ENCODE results near the gene ZFHX3. TPM values are rescaled to one million over a fixed set of nuclear protein-coding genes. Genes with fewer than 3 reads are reported as not detected.

ZFHX3 gene
- total and polyA plus RNA-seq, 3 donors from 2014 or later, result 3.3 to 19.9 (median 15.7) TPM

GRCh38 chr16:72957303-72958277 lies 90.3 kb downstream of the ZFHX3 start:
- DNase-seq, result no peak
- Histone ChIP-seq H3K9me3 (no peaks in the 10 kb centered on the region), H3K4me3 (no peak overlapping the region), H3K4me1 (no peaks in the 10 kb centered on the region), H3K27ac (no peak overlapping the region), H3K27me3 (no peaks in the 10 kb centered on the region), H3K36me3 (ENCODE audit: low read depth, missing control alignments) (no peaks in the 10 kb centered on the region)
- WGBS, 2 donors, result 95% methylated on average over 31 to 50 of the region's 50 CpGs
- TF ChIP-seq CTCF (IDR thresholded peaks at IDR 0.05), result no peak
- intact Hi-C loops (cut with DNase I; ENCODE audit: low total_unique reads), result no loop called here

- 89 to 94% methylated on average over 14 of the region's 14 CpGs for WGBS, 2 donors
- intact Hi-C loops (cut with DNase I; ENCODE audit: low total_unique reads), result no loop called here
- no peaks in the 10 kb centered on the region for H3K36me3 ChIP-seq (ENCODE audit: low read depth, missing control alignments)
Observed at GRCh38 chr16:72956124-72957064, 91.5 kb downstream of the ZFHX3 start.

GRCh38 chr16:72952811-72953271 lies 95.1 kb downstream of the ZFHX3 start:
- no peak for DNase-seq
- H3K27me3 ChIP-seq, result no peaks in the 10 kb centered on the region
- no peak overlapping the region for H3K4me3 ChIP-seq
- no peaks in the 10 kb centered on the region for H3K4me1 ChIP-seq
- 40 to 48% methylated on average over 9 of the region's 9 CpGs for WGBS, 2 donors
- intact Hi-C loops (cut with DNase I; ENCODE audit: low total_unique reads), result no loop called here
- H3K36me3 ChIP-seq (ENCODE audit: low read depth, missing control alignments), result no peaks in the 10 kb centered on the region
- no peaks in the 10 kb centered on the region for H3K9me3 ChIP-seq
- TF ChIP-seq CTCF (IDR thresholded peaks at IDR 0.05), result no peak
- no peak for TF ChIP-seq POLR2A (IDR thresholded peaks at IDR 0.05)
- H3K27ac ChIP-seq, result no peak overlapping the region

More at GRCh38 chr16:72956124-72957064, 91.5 kb downstream of the ZFHX3 start:
- Histone ChIP-seq H3K27me3 (no peaks in the 10 kb centered on the region), H3K4me3 (no peak overlapping the region), H3K4me1 (no peaks in the 10 kb centered on the region), H3K9me3 (no peaks in the 10 kb centered on the region), H3K27ac (no peak overlapping the region)
- TF ChIP-seq POLR2A (IDR thresholded peaks at IDR 0.05) (no peak), CTCF (IDR thresholded peaks at IDR 0.05) (no peak)
- DNase-seq, result no peak

- no peaks in the 10 kb centered on the region for H3K4me1 ChIP-seq
- no peak overlapping the region for H3K27ac ChIP-seq
- no peak for TF ChIP-seq CTCF (IDR thresholded peaks at IDR 0.05)
- no peak for TF ChIP-seq POLR2A (IDR thresholded peaks at IDR 0.05)
Observed at GRCh38 chr16:72952404-72952803, 95.5 kb downstream of the ZFHX3 start.

More at GRCh38 chr16:72952404-72952803, 95.5 kb downstream of the ZFHX3 start:
- Histone ChIP-seq H3K4me3 (no peak overlapping the region), H3K9me3 (no peaks in the 10 kb centered on the region), H3K36me3 (ENCODE audit: low read depth, missing control alignments) (no peaks in the 10 kb centered on the region), H3K27me3 (no peaks in the 10 kb centered on the region)
- DNase-seq, result no peak
- 62 to 70% methylated on average over 10 of the region's 10 CpGs for WGBS, 2 donors
- intact Hi-C loops (cut with DNase I; ENCODE audit: low total_unique reads), result no loop called here

All from testis (tissue), 3 donors.